Fibroblast of lung (primary cell): ENCODE measurements around the gene ABHD5.

Source experiments
- EZH2 ChIP-seq: IDR thresholded peaks from 2 replicates; pipeline ENCODE4 v1.5.1; 2012; ENCODE audit warnings: low read length, control low read depth, mild to moderate bottlenecking; ENCODE audit errors: missing control alignments
- TF ChIP-seq, protein P1 (sequence below), 2 donors: IDR thresholded peaks in 1 of 2; conservative IDR thresholded peaks in 1 of 2; 1 replicate in 1 of 2; 2 replicates in 1 of 2; pipeline ENCODE4 v1.5.1; 2011 to 2012; ENCODE audit warnings: low read length in 2 of 2, control low read depth in 1 of 2, inconsistent platforms in 1 of 2, low read depth in 1 of 2, mild to moderate bottlenecking in 1 of 2

- TF ChIP-seq, protein P1, sequence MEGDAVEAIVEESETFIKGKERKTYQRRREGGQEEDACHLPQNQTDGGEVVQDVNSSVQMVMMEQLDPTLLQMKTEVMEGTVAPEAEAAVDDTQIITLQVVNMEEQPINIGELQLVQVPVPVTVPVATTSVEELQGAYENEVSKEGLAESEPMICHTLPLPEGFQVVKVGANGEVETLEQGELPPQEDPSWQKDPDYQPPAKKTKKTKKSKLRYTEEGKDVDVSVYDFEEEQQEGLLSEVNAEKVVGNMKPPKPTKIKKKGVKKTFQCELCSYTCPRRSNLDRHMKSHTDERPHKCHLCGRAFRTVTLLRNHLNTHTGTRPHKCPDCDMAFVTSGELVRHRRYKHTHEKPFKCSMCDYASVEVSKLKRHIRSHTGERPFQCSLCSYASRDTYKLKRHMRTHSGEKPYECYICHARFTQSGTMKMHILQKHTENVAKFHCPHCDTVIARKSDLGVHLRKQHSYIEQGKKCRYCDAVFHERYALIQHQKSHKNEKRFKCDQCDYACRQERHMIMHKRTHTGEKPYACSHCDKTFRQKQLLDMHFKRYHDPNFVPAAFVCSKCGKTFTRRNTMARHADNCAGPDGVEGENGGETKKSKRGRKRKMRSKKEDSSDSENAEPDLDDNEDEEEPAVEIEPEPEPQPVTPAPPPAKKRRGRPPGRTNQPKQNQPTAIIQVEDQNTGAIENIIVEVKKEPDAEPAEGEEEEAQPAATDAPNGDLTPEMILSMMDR (conservative IDR thresholded peaks at IDR 0.05 in 1 of 2, IDR thresholded peaks at IDR 0.05 in 1 of 2; ENCODE audit: low read depth in 1 of 2, low read length in 2 of 2), result no peak
- TF ChIP-seq EZH2, result no peak
These were observed 46.1 kb downstream of the ABHD5 start for GRCh38 chr3:43736558-43737440.
